NCI-H82 treated with DMSO at 0.1 percent for 48 hours (cell line): ENCODE data around the gene C11orf21.

Experiments used
- DNase-seq: peaks from one replicate; lab custom pipeline; 2025; ENCODE audit not compliant: unreplicated experiment; lab: John Stamatoyannopoulos, UW

The C11orf21 gene

GRCh38 chr11:2273311-2273710, 28.4 kb downstream of the C11orf21 start:
- DNase-seq, result no peak

- no peak for DNase-seq
Measured at GRCh38 chr11:2272946-2273280, 28.8 kb downstream of the C11orf21 start.

DNA sequence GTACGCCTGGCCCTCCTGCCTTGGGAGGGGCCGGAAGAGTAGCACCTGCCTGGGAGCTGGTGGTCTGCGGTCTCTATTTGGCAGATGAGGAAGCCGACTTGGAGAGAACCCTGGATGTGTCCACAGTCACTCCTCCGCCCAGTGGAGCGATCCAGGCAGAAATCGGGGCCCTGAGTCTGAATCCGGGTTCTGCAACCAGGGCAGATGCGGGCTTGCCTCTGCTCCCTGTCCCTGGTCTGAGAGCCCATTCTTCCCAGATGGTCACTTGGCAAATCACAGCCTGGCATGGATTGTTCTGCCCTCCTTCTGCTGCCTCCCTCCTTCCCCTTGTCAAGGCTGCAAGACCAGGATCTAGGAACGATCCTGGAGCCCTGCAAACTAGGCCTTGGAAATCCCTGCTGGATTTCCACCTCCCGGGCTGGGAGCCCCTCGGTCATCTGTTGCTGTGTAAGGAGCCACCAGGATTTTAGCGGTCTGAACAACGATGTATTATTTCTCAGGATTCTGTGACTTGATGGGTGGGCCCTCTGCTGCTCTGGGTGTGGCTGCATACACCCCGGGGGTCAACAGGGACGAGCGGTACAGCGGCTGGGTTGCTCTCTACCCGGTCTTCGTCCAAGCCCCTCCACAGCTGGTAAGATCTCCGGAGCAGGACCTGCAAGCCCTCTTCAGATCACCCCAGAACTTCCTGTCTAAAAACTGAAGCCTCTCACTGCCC, 29.3 kb downstream of the C11orf21 start:
- no peak for DNase-seq

- DNase-seq, result no peak
Measured at GRCh38 chr11:2271327-2272227, 30.1 kb downstream of the C11orf21 start.

GRCh38 chr11:2271077-2271326, 30.7 kb downstream of the C11orf21 start:
- DNase-seq, result no peak

- no peak for DNase-seq
Measured at GRCh38 chr11:2270322-2271076, 31.2 kb downstream of the C11orf21 start, which contains the start of gene ASCL2. Gene ASCL2 (minus strand): TSS chr11:2270588. CDS start chr11:2270332, 256 bp downstream.

DNA sequence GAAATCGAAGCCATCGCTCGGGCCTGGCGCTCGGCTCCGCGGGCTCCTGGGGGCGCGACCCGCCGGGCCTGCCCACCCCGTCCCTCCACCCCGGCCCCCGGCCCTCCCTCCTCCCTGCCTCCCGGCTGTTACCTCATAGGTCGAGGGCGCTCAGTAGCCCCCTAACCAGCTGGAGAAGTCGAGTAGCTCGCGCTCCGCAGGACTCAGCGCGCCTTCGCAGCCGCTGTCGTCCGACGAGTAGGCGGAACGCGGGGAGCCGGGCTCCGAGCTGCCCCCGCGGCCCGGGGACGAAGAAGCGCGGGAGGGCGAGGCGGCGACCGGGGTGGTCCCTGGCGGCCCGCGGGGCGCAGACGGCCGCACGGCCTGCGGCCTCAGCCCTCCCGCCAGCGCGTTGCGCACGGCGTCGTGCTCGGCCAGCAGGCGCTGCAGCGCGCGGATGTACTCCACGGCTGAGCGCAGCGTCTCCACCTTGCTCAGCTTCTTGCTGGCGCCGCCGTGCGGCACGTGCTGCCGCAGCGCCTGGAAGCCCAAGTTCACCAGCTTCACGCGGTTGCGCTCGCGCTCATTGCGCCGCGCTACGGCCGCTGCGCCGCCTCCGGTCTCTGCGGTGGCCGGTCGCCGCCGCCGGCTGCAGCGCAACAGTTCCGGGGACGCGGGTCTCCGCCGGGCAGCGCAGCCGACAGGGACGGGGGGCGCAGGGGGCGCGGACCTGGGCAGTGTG, 32.0 kb downstream of the C11orf21 start:
- DNase-seq, result no peak

DNA sequence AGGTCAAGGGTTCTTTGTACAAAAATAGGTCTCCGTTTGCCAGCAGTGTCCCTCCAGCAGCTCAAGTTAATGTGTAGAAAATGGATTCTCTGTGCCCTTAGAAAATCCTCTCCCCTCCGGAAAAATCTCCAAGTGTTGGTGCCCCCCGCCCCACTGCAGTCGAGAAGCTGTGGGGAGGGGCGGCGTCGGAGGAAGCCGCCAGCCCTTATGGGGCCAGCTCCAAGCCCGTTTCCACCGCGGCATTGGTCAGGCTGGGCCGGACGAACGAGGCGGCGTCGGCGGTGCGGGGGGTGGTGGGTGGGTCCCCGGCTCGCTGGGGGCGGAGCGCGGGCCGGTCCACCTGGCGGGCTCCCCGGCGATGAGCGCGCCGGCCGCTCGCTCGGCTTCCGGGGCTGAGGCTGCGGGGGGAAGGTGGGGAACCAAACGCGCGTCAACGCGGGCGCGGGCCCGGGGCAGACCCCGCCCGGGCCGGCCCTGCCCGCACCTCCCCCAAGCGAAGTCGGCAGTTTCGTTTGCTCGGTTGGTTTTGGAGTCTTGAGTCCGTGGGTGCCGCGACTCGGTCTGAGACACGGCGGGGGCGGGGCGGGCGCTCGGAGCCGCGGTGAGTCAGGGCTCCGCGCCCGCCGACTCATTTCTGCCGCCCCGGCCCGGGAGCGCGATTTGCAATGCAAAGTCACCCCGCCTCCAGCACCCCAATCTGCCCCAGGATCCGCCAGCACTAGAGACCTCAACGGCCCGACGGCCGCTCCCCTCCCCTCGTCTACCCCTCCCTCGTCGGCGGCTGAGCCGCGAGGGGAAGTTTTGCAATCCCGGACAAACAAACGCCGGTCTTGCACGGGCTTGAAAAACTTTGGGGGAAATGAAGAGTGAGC, 32.8 kb downstream of the C11orf21 start:
- no peak for DNase-seq

DNA sequence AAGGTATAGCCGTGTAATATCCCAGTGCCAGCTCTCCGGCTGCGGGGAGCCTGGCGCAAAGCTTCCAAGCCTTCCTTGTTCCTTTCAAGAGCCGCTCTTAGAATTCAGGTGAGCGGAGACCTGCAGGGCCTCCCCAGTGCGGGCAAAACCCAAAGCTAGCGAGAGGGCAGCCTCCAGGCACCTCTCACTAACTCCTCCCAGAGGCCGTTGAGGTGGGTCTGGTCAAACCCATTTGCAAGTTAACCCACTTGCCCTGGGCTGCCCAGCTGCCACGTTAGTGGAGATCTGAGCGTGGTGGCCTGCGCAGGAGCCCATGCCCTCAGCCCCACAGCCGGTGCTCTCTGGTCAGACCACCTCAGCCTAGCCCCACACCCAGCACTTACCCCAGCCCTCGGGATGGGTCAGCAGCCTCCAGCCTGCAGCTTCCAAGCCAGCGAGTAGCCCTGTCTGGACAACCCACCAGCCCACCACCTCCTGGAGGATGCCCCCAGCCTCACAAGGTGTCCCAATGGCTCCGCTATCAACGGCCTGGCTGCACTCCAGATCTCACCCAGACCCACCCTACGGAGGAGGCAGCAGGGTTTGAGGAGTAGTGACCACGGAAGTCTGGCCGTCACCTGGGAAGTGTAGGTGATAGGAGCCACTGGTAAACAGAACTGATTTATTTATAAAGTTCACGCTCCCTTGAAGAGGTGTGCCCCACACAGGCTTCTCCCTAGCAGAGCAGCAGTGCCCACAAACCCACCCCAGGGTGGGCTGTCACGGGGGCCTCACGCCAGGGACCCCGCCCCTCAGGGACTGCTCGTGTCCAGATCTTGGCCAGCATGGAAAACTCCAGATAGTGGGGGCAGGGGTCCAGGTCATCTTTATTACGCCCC, 33.6 kb downstream of the C11orf21 start:
- DNase-seq, result no peak

DNA sequence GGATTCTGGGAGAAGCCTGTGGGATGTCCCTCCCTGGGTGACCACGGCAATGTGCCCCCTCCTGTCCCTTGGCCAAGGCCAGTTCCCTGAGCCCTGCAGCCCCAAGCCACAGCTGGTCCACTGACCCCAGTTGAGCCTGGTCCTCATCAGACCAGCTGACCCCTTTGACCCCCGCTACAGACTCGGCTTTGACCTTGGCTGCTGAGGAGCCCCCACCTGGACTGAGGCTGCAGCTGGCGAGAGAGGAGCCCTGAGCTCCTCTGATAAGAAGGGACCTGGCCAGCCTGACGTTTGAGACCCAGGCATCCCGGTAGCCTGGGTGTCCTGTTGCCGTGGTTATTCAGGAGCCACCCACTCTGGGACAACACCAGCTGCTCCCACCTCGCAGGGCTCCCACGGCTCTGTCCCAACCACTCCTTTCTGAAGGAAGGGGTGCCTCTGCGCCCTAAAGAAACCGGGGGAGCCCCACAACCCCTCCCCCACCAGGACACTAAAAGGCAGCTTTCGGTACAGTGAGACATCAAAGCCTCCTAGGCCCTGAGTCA, 34.3 kb downstream of the C11orf21 start:
- no peak for DNase-seq

- DNase-seq, result no peak
Measured at GRCh38 chr11:2266586-2267305, 35.0 kb downstream of the C11orf21 start.

- no peak for DNase-seq
Measured at GRCh38 chr11:2265854-2266585, 35.7 kb downstream of the C11orf21 start.

DNA sequence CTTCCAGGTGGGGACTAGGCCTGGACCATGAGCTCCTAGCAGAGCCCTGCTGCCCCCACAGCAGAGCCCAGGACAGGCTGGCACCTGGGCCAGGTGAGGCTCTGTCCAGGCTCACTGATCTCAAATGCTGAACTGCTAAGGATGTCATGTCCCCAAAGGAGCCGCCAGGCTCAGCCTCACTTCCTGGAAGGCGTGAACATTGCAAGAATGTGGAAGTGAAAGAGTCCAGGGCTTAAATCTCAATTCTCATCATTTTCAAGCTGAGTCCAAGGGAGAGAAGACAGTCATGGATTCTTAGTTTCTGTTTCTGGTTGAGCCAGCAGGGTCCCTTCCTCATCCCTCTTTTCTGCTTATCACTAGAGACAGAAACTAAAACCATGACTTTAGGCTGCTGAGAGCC, 36.3 kb downstream of the C11orf21 start:
- no peak for DNase-seq

GRCh38 chr11:2264366-2265053, 37.2 kb downstream of the C11orf21 start:
- no peak for DNase-seq

DNA sequence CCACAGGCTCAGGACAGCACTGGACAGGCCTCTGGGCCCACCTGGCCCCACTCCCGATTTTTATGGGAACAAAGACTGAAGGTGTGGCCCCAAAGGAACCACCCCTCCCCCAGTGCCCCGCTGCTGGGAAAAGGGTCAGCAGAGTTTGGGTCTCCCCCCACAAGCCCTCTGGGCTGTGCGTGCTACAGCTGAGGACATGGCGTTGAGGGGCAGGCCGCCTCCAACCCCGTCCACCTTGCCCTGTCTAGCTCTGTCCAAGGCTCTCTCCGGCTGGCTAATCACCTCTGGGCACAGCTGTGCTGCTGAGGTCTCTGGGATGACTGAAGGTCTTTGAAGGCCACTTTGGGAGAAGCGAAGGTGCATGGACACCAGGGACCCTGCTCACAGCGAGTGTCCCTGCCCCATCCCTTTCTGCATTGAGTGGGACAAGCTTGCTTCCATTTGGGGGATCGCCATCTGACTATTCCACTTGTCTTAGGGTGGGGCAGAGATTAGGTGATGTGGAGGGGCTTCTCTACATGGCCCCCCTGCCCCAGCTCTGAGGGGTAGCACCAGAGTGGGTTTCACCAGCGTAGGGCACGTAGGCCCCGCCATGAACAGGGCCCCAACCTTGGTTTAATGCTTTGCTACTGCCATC, 37.9 kb downstream of the C11orf21 start:
- no peak for DNase-seq

- DNase-seq, result no peak
Measured at GRCh38 chr11:2263071-2263565, 38.6 kb downstream of the C11orf21 start.
